GF-D8 (cell line): ENCODE results near the gene HUS1.

Experiments
- DNase-seq: peaks from one replicate; lab custom pipeline; 2025; lab: John Stamatoyannopoulos, UW

HUS1 gene

GRCh38 chr7:47979832-47980181, 392 bp upstream of the HUS1 start:
- no peak for DNase-seq

DNA sequence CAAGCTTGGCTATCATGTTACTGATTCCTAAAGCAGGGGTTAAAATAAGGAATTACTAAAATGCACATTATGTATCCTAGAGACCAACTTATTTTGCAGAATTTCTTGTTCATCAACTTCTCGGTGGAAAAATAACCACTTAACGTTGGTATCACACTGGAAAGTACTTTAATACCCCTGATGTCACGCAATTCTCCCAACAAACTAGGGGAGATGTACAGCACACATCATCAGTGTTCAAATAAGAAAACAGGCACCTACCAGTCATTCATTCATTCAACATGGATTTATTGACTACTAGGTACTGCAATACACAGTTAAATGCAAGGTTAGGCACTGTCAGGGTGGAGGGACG, 648 bp downstream of the HUS1 start:
- DNase-seq, result no peak

DNA sequence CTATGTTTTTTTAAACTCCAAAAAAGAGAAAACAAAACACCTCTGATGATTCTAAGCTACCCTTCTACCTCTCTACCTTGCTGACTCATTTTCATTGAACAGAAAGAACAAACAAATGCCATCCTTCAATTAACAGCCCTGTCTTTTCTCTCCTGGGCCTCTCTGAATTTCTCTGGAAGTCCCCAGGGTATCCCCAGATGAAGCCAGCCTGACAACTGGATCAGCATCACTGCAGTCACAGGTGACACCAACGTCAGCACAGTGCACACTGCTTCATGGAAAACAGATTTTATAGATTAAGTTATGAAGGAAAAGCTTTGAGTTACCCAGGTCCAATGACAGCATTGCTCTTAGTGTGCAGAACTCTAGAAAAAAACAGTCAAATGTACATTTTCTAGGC, 5.7 kb downstream of the HUS1 start:
- DNase-seq, result no peak

GRCh38 chr7:47970761-47971160, 8.7 kb downstream of the HUS1 start:
- DNase-seq, result no peak

DNA sequence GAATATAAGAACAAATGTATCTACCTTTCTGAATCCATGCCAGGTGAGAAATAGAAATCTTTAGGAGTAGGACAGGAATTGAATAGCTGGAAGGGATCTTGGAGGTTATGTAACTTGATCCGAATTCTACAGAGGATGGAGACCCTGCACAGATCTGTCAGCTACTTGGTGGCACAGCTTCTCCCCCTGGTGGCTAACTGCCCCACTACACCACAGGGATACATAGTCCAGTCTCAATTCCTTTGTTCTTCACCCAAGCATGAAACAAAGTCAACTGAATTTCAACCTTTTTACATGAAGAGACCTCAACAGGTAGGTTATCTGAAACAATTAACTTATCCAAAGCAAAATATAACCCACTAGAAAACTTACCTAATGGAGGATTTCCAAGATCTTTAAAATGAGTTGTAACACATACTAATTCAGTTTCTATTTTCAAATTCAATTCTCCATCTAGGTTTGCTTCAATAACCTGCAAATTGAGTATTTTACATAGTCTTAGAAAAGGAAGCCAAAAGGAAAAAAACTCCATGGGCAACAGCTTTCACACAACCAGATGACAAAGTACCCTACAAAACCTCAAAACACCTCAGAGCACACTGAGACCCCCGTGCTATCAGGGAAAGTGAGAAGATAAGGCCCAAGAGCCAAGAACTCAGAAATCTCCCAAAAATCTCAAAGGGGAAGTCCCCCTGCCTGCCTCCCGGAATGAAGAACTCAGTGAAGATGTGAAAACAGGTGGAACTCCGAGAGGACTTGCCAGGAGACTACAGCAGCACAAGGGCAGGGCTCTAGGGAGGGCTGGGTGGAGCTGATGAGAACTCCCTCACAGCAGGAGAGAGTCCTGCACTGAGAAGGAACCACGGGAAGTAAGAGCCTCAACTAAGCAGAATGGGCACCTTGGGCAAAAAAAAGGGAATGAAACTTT, 10.3 kb downstream of the HUS1 start:
- peak; percentile 14 for DNase-seq

DNA sequence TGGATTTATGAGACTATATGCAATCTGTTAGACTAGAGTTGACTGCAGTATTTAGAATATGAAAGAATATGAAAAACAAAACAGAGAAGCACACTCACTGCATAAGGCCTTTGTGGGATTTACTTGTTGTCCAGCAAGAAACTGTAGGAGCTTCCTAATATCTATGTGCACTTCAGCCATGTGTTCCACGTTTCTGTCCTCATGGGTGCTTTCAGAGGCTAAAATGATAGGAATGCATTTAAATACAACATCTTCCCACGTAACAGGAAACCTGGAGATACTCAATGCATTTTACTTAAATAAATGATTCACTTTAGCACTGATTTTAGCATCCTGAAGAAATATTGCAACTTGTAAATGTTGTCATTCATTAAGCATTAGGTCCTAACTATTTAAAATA, 11.7 kb downstream of the HUS1 start:
- DNase-seq, result no peak

GRCh38 chr7:47967123-47967522, 12.3 kb downstream of the HUS1 start:
- DNase-seq, result no peak

GRCh38 chr7:47965456-47965855, 14.0 kb downstream of the HUS1 start:
- no peak for DNase-seq

- no peak for DNase-seq
These were observed 17.2 kb downstream of the HUS1 start for GRCh38 chr7:47962262-47962661.

DNA sequence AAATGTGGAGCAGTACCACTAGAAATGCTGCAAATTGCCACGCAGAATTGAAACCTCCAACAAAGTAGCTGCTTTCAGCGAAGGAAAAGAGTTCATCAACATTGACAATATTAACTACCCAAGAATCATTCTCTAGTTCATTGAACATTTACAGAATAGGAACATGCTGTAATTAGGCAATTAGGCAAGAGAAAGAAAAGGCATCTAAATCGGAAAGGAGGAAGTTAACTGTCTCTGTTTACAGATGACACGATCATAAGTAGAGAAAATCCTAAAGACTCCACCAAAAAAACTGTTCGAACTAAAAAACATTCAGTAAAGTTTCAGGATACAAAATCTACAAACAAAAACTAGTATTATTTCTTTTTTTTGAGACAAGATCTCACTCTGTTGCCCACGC, 22.3 kb downstream of the HUS1 start:
- DNase-seq, result no peak

- no peak for DNase-seq
These were observed 23.2 kb downstream of the HUS1 start for GRCh38 chr7:47956220-47956619.

DNA sequence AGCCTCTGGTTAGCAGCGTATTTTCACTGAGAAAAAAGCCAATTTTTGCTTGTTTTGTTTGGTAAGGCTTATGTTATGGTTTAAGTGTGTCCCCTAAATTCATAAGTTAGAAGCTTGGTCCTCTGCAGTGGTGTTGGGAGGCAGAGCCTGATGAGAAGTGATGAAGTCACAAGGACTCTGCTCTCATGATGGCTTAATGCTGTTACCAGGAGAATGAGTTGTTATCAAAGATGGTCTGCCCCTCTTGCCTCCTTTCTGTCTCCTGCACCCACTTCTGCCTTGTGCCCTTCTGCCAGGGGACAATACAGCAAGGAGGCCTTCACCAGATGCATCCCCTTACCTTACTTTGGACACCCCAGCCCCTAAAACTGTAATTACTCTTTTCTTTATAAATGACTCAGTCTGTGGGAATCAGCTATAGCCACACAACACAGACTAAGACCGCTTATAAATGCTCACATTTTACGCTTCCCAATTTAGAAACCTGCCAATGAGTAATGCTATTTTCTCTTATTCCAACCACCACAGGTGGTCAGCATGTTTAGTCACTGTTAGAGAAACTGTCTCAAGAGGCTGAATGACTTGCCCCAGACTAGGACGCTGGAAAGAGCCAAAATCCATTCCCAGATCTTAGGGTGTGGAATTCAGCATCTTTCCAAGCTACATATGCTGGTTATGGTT, 25.0 kb downstream of the HUS1 start:
- no peak for DNase-seq

- no peak for DNase-seq
These were observed 25.6 kb downstream of the HUS1 start for GRCh38 chr7:47953822-47954221.

GRCh38 chr7:47952224-47952623, 27.2 kb downstream of the HUS1 start:
- DNase-seq, result no peak

GRCh38 chr7:47951374-47951773, 28.0 kb downstream of the HUS1 start:
- no peak for DNase-seq

DNA sequence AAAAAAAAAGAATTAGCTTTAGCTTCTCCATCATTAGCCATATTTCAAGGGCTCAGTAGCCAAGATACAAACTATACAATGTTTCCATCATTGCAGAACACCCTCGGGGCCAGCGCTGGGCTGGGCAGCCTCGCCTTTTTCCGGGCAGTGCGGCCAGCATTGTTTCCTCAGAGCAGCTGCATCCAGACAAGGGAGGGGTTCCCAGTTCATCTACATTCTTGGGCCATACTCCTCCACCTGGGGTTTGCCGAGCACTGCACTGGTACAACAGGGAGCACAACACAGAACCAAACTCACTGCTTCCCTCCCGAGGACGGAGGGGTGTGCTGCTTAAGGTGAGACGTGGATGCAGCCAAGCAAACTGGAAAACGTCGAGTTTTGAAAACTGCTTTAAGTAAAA, 28.7 kb downstream of the HUS1 start:
- DNase-seq, result no peak

DNA sequence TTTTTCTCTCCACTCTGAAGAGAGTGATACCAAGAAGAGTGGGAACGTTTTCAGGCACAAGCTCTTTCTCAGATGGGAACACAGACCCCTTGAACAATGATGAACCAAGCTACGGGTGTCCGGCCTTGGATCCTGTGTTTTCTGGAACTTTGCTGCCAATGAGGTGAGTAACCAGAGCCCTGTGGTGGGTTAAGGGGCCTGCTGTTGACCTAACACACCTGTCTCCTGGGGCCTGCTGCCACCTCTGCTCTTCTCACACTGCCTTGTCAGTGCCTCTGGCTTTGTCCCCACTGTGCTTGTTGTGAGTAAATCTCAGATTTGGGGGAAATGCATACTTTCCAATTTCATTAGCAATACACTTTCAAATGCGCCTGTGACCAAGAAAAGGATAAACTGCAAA, 29.7 kb downstream of the HUS1 start:
- no peak for DNase-seq

DNA sequence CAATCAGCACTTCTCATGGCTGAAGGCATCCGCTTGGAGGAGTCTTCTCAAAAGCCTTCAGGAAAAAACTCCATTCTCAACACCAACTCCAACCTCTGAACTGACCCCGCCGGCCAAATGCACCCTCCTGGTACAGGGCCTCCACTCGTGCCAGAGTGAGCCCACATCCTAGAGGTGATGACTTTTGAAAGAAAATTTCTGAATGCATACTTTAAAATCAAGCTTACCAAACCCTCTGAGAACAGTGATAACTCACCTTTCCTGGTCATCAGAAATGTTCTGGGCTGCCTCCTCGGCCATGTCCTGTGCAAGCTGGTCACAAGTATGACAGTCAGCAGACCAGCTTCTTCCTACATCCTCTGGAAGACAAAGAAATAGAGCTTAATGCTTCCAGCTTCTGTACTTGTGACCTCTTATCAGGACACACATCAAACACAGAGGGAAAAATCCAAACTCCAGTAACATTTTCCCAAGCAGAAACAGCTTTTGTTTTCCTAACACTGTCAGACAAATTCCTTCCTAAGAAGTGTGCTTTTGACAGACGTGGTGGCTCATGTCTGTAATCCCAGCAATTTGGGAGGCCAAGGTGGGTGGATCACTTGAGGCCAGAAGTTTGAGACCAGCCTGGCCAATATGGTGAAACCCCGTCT, 31.1 kb downstream of the HUS1 start, which contains the start of gene PKD1L1:
Gene PKD1L1, minus strand, starts transcription at position 326 of the 650 bp plus-strand sequence. Its CDS starts 26 bp downstream, at position 300.
- no peak for DNase-seq

DNA sequence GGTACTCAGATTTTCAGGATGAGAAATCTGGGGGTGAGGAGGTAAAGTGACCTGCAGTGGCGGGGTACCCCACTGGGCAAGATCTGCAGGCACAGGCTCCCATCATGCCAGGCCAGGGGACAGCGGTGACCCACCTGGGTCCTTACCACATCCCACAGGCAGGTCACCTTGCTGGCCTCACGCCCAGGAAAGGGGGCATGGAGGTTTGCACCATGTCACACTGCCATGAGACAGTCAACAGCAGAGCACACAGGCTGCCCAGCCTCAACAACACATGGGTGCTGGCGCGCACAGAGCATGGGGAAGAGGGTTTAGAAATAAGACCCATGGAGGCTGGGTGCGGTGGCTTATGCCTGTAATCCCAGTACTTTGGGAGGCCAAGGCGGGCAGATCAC, 32.1 kb downstream of the HUS1 start:
- DNase-seq, result no peak

DNA sequence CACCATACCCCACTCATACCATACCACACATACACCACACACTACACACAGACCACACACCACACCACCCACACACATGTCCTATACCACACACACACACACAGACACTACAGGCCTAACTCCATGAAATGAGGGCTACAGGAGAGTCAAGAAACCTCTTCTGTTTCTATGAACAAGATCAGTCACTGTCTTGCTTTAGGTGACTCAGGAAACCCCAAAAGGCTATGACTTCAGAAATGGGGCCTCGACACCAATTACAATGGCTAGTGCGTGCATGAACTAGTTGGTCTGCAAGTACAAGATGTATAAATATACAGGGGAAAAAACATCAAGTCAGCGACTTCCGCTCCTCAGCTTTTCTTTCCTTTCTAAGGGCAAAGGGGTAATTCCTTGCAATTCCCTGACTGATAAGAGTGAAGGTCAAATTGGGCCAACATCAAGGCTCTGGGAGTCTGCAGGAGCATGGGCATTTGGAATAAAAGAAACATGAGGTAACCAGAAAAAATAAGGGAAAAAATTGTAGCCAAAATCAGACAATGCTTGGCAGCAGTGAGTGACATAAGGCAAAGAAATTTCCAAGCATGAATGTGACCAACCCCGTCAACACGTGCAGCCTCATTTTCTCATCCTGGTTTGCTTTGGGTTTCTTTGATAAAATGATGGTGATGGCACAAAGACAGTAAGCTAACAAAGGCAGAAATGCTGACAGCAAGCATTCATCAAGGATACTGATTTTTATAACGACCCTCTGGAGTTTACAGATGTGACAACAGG, 32.6 kb downstream of the HUS1 start:
- no peak for DNase-seq

- peak; percentile 9 for DNase-seq
These were observed 34.0 kb downstream of the HUS1 start for GRCh38 chr7:47945261-47946015.
